OCI-LY1 (cell line): ENCODE data around the gene PTPRE.

Source experiments
- CTCF ChIP-seq: fragments of 200-600 bp; sonication (generic), shearing (Covaris generic); IDR thresholded peaks from 2 replicates; pipeline ENCODE4 v1.5.1; 2017; ENCODE audit warnings: mild to moderate bottlenecking, antibody characterized with exemption, low read length, moderate library complexity, mixed read lengths
- EZH2 ChIP-seq: fragments of 200-600 bp; sonication (generic), shearing (Covaris generic); IDR thresholded peaks from 2 replicates; pipeline ENCODE4 v1.8.0; 2017; ENCODE audit warnings: borderline replicate concordance, mixed run types, mild to moderate bottlenecking, antibody characterized with exemption, low read length, moderate library complexity, mixed read lengths

GRCh38 chr10:127881262-127881661 is 25.6 kb upstream of the PTPRE start:
- TF ChIP-seq CTCF: no peak
- no peak for TF ChIP-seq EZH2
